ENCODE data around the gene ANKRD23. TPM values are rescaled to one million over a fixed set of nuclear protein-coding genes. Genes with fewer than 3 reads are reported as not detected.

Gene ANKRD23
- total RNA-seq, 2 experiments from 2014 or later, result 6.2 to 10.4 TPM

DNA sequence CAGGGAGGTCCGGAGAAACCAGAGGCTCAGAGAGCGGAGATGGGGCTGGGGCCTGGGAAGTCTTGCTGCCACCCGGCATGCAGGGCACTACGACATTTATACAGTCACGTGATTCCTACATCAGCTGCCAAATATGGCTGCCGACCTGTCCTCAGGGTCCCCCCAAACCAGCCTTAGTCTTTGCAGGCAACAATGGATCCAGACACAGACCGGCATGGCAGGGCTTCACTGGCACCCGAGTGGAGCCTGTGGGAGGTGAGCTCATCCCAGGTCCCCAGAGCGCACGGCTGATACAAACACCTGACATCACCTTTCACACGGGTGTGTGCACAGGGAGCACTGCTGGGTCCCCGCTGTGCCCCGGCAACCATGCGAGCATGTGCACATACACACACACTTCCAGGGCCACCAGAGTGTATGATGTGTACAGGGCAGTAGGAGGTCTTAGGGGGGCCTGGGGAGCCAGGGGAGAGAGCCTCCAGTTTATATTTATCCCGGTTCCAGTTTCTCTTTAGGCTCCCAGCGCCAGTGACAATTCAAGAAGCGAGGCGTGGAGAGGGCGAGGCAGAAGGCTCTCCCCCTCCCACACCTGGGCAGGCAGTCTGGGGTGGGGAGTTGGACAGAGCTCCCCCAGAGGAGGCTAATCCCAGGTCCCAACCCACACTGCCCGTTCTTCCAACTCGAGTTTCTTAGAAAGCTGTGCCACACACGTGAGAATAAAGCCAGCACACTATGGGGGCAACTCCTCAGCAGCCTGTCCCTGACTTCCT is 23.4 kb upstream of the ANKRD23 start:
- intact Hi-C loops (cut with DNase I, micrococcal nuclease), result no loop called here
- H3K27ac ChIP-seq (ENCODE audit: low read depth in 1 of 2, low read length in 2 of 2), result peak overlapping the region; percentile 41 to 66
- H3K36me3 ChIP-seq (ENCODE audit: insufficient read depth, low read length), result peaks cover 48% of the 10 kb centered on the region
- no peaks in the 10 kb centered on the region for H3K9me3 ChIP-seq (ENCODE audit: control insufficient read depth in 1 of 2, insufficient read depth in 1 of 2, low read length in 2 of 2)
- H3K27me3 Mint-ChIP-seq, result no peaks in the 10 kb centered on the region
- H3K4me1 Mint-ChIP-seq (ENCODE audit: low read depth), result peaks cover 46% of the 10 kb centered on the region
- ATAC-seq (ENCODE audit: poor library complexity) (no peak), DNase-seq (peak in 1 of 14 experiments; percentile 37)
- no peaks in the 10 kb centered on the region for H3K27me3 ChIP-seq (ENCODE audit: control insufficient read depth in 1 of 2, insufficient read depth in 2 of 2, low read length in 2 of 2)
- peaks cover 55% of the 10 kb centered on the region for H3K36me3 Mint-ChIP-seq (ENCODE audit: low read depth)
- peak overlapping the region; percentile 80 for H3K4me3 ChIP-seq (ENCODE audit: low read length)
- POLR2A ChIA-PET, result interaction anchor here (1.1 to 3.4 kb wide), 7 partner anchors 8 to 96 kb away, joined by 3 to 44 read pairs (median 6); partner anchors contain the start of gene ANKRD39
- CTCF ChIA-PET, result interaction anchor here (3.9 kb wide), 1 partner anchor 9 kb away, joined by 47 read pairs; the partner anchor contains the start of gene ANKRD39
- H3K9me3 Mint-ChIP-seq, result no peaks in the 10 kb centered on the region
- TF ChIP-seq, protein P1, sequence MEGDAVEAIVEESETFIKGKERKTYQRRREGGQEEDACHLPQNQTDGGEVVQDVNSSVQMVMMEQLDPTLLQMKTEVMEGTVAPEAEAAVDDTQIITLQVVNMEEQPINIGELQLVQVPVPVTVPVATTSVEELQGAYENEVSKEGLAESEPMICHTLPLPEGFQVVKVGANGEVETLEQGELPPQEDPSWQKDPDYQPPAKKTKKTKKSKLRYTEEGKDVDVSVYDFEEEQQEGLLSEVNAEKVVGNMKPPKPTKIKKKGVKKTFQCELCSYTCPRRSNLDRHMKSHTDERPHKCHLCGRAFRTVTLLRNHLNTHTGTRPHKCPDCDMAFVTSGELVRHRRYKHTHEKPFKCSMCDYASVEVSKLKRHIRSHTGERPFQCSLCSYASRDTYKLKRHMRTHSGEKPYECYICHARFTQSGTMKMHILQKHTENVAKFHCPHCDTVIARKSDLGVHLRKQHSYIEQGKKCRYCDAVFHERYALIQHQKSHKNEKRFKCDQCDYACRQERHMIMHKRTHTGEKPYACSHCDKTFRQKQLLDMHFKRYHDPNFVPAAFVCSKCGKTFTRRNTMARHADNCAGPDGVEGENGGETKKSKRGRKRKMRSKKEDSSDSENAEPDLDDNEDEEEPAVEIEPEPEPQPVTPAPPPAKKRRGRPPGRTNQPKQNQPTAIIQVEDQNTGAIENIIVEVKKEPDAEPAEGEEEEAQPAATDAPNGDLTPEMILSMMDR (IDR thresholded peaks at IDR 0.05), result no peak
- peaks cover 45% of the 10 kb centered on the region for H3K4me1 ChIP-seq (ENCODE audit: insufficient read depth, low read length)
- peak overlapping the region; percentile 92 for H3K4me3 Mint-ChIP-seq
- H3K27ac Mint-ChIP-seq, result peak overlapping the region; percentile 85

DNA sequence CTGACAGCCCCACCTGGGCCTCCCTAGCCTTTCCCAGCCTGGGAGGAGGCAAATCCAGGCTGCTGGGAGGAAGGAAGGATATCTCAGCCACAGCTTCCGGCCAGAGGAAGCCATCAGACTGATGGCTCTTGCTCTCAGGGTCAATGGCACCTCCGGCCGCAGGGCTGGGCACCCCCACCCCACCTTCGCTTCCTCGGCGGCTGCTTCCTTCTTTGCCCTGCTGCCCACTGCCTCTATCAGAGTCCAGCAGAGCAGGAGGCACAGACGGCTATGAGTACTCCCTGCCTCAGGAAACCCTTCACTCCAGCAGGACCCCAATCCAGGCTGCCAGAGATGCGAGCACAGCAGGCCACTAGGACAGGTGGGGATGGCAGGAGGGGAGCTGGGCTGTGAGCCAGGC is 22.8 kb upstream of the ANKRD23 start:
- intact Hi-C loops (cut with DNase I, micrococcal nuclease), result no loop called here
- peak in 1 of 14 experiments; percentile 17 for DNase-seq
- Mint-ChIP-seq H3K9me3 (no peaks in the 10 kb centered on the region), H3K4me1 (ENCODE audit: low read depth) (peaks cover 51% of the 10 kb centered on the region), H3K4me3 (peak overlapping the region; percentile 92), H3K27me3 (no peaks in the 10 kb centered on the region), H3K36me3 (ENCODE audit: low read depth) (peaks cover 61% of the 10 kb centered on the region), H3K27ac (peak overlapping the region; percentile 85)
- Histone ChIP-seq H3K27me3 (ENCODE audit: control insufficient read depth in 1 of 2, insufficient read depth in 2 of 2, low read length in 2 of 2) (no peaks in the 10 kb centered on the region), H3K4me1 (ENCODE audit: insufficient read depth, low read length) (peaks cover 45% of the 10 kb centered on the region), H3K4me3 (ENCODE audit: low read length) (no peak overlapping the region), H3K36me3 (ENCODE audit: insufficient read depth, low read length) (peaks cover 53% of the 10 kb centered on the region), H3K27ac (ENCODE audit: low read depth in 1 of 2, low read length in 2 of 2) (peak overlapping the region; percentile 29 to 41), H3K9me3 (ENCODE audit: control insufficient read depth in 1 of 2, insufficient read depth in 1 of 2, low read length in 2 of 2) (no peaks in the 10 kb centered on the region)
- TF ChIP-seq, protein P1 (IDR thresholded peaks at IDR 0.05), result no peak
- ChIA-PET POLR2A (interaction anchor here (1.1 to 3.4 kb wide), 7 partner anchors 9 to 96 kb away, joined by 3 to 44 read pairs (median 6); partner anchors contain the start of gene ANKRD39), CTCF (interaction anchor here (3.9 kb wide), 1 partner anchor 9 kb away, joined by 47 read pairs; the partner anchor contains the start of gene ANKRD39)
- ATAC-seq (ENCODE audit: poor library complexity), result no peak

DNA sequence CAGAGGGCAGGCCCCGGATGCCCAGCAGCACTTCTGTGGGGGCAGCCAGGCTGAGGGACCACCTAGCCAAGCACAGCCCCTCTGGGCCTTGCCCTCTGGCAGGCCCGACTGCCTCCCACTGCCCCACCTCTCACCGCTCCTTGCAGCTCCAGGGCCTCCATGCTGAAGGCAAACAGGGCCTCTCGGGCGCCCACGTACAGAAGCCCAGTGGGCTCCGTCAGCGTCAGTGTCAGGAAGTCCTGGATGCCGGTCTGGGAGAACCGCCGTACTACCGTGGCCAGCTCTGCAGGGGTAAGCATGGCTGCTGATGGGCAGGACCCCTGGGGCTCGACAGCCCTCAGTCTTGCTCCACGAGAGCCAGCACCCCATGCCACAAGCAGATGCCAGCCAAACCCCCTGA is 22.3 kb upstream of the ANKRD23 start:
- no peaks in the 10 kb centered on the region for H3K9me3 ChIP-seq (ENCODE audit: control insufficient read depth in 1 of 2, insufficient read depth in 1 of 2, low read length in 2 of 2)
- H3K4me3 ChIP-seq (ENCODE audit: low read length), result no peak overlapping the region
- H3K27ac ChIP-seq (ENCODE audit: low read depth in 1 of 2, low read length in 2 of 2), result peak overlapping the region in 1 of 2 donors; percentile 41
- ATAC-seq (ENCODE audit: poor library complexity) (no peak), DNase-seq (peak in 1 of 14 experiments; percentile 15)
- H3K36me3 ChIP-seq (ENCODE audit: insufficient read depth, low read length), result peaks cover 58% of the 10 kb centered on the region
- peaks cover 46% of the 10 kb centered on the region for H3K4me1 ChIP-seq (ENCODE audit: insufficient read depth, low read length)
- POLR2A ChIA-PET, result interaction anchor here (1.1 to 1.8 kb wide), 2 partner anchors 9 to 85 kb away, joined by 3 to 5 read pairs; no protein-coding TSS in a partner anchor
- Mint-ChIP-seq H3K4me1 (ENCODE audit: low read depth) (peaks cover 50% of the 10 kb centered on the region), H3K9me3 (no peaks in the 10 kb centered on the region), H3K36me3 (ENCODE audit: low read depth) (peaks cover 65% of the 10 kb centered on the region), H3K4me3 (peak overlapping the region; percentile 92), H3K27ac (no peak overlapping the region), H3K27me3 (no peaks in the 10 kb centered on the region)
- intact Hi-C loops (cut with DNase I, micrococcal nuclease), result no loop called here
- CTCF ChIA-PET, result interaction anchor here (3.9 kb wide), 1 partner anchor 8 kb away, joined by 47 read pairs; the partner anchor contains the start of gene ANKRD39
- TF ChIP-seq, protein P1 (IDR thresholded peaks at IDR 0.05), result no peak
- H3K27me3 ChIP-seq (ENCODE audit: control insufficient read depth in 1 of 2, insufficient read depth in 2 of 2, low read length in 2 of 2), result no peaks in the 10 kb centered on the region

Measured in CD4-positive, alpha-beta T cell (primary cell).